Fibroblast of lung (primary cell): ENCODE results near the gene AK8. TPM values are rescaled to one million over a fixed set of nuclear protein-coding genes. Genes with fewer than 3 reads are reported as not detected.

Experiments
- DNase-seq, 2 donors: peaks; one replicate each; pipeline versions ENCODE4 v3.0.0 to v3.0.0-alpha.2; 2010; ENCODE audit warnings: low read depth in 2 of 2
- H2AFZ ChIP-seq: 2 replicates; pipeline ENCODE4 v1.5.1; 2012; ENCODE audit warnings: low read length, control low read depth, inconsistent platforms
- H3K27ac ChIP-seq: 2 replicates; pipeline ENCODE4 v1.5.1; 2011; ENCODE audit warnings: low read length, control low read depth; ENCODE audit not compliant: insufficient read depth
- H3K27me3 ChIP-seq: 2 replicates; pipeline ENCODE4 v1.5.1; 2011; ENCODE audit warnings: mild to moderate bottlenecking, low read length; ENCODE audit not compliant: control insufficient read depth, insufficient read depth
- H3K36me3 ChIP-seq: 2 replicates; pipeline ENCODE4 v1.5.1; 2011; ENCODE audit warnings: low read length; ENCODE audit not compliant: control insufficient read depth, insufficient read depth
- H3K4me1 ChIP-seq: 2 replicates; pipeline ENCODE4 v1.5.1; 2011; ENCODE audit warnings: low read length; ENCODE audit not compliant: control insufficient read depth, insufficient read depth; ENCODE audit errors: extremely low read depth
- H3K4me2 ChIP-seq: 2 replicates; pipeline ENCODE4 v1.5.1; 2011; ENCODE audit warnings: low read length, control low read depth; ENCODE audit not compliant: insufficient read depth; ENCODE audit errors: extremely low read depth
- H3K4me3 ChIP-seq, 4 experiments: fragments of 200-600 bp in 1 of 4; sonication (generic) in 1 of 4; replicated peaks in 1 of 4; 2 replicates each; pipeline ENCODE4 v1.5.1; 2011 to 2016; ENCODE audit warnings: low read length in 4 of 4, low read depth in 3 of 4, mild to moderate bottlenecking in 3 of 4, control low read depth in 2 of 4, inconsistent platforms in 1 of 4, mixed read lengths in 1 of 4; ENCODE audit not compliant: insufficient read depth in 1 of 4; ENCODE audit errors: control extremely low read depth in 1 of 4
- H3K79me2 ChIP-seq: 2 replicates; pipeline ENCODE4 v1.5.1; 2012; ENCODE audit warnings: mild to moderate bottlenecking, low read length, inconsistent platforms; ENCODE audit not compliant: control insufficient read depth, insufficient read depth
- H3K9ac ChIP-seq: 2 replicates; pipeline ENCODE4 v1.5.1; 2011; ENCODE audit warnings: mild to moderate bottlenecking, low read length, control low read depth; ENCODE audit not compliant: insufficient read depth
- H3K9me3 ChIP-seq: 2 replicates; pipeline ENCODE4 v1.5.1; 2012; ENCODE audit warnings: low read depth, low read length; ENCODE audit not compliant: control insufficient read depth, insufficient read depth
- H4K20me1 ChIP-seq: 2 replicates; pipeline ENCODE4 v1.5.1; 2011; ENCODE audit warnings: low read length; ENCODE audit not compliant: control insufficient read depth, insufficient read depth; ENCODE audit errors: extremely low read depth
- CTCF ChIP-seq, 2 donors: IDR thresholded peaks in 1 of 2; conservative IDR thresholded peaks in 1 of 2; 1 replicate in 1 of 2; 2 replicates in 1 of 2; pipeline ENCODE4 v1.5.1; 2011 to 2012; ENCODE audit warnings: low read length in 2 of 2, control low read depth in 1 of 2, inconsistent platforms in 1 of 2, low read depth in 1 of 2, mild to moderate bottlenecking in 1 of 2
- EZH2 ChIP-seq: IDR thresholded peaks from 2 replicates; pipeline ENCODE4 v1.5.1; 2012; ENCODE audit warnings: low read length, control low read depth, mild to moderate bottlenecking; ENCODE audit errors: missing control alignments
- polyA plus RNA-seq, 2 donors: library from polyadenylated mRNA; depleted of rRNA in 1 of 2; stranded (reverse) in 1 of 2; unstranded in 1 of 2; fragments of >200 nt; gene quantifications; 2 replicates each; pipeline ENCODE4 v1.2.1, GENCODE V29; 2011 to 2012; ENCODE audit warnings: missing spikeins in 1 of 2
- total RNA-seq: library from RNA; depleted of rRNA; stranded (reverse); fragments of >200 nt; gene quantifications from 2 replicates; pipeline ENCODE4 v1.2.1, GENCODE V29; 2014

Gene AK8
- total and polyA plus RNA-seq, 2 donors (not counting 1 experiment from before 2014, with no cell fraction given), result 0.17 to 0.50 TPM

GRCh38 chr9:132846918-132847515 is 31.1 kb downstream of the AK8 start:
- H3K4me3 ChIP-seq, result no peak overlapping the region
- no peaks in the 10 kb centered on the region for H3K79me2 ChIP-seq
- H3K9ac ChIP-seq, result no peak overlapping the region
- H3K9me3 ChIP-seq, result no peaks in the 10 kb centered on the region
- no peaks in the 10 kb centered on the region for H3K4me1 ChIP-seq
- TF ChIP-seq EZH2, result no peak
- no peak for TF ChIP-seq CTCF (conservative IDR thresholded peaks at IDR 0.05 in 1 of 2, IDR thresholded peaks at IDR 0.05 in 1 of 2; ENCODE audit: low read depth in 1 of 2, low read length in 2 of 2)
- H4K20me1 ChIP-seq, result no peaks in the 10 kb centered on the region
- no peak overlapping the region for H3K4me2 ChIP-seq
- H2AFZ ChIP-seq, result no peak overlapping the region
- H3K27ac ChIP-seq, result no peak overlapping the region
- H3K36me3 ChIP-seq, result no peaks in the 10 kb centered on the region
- H3K27me3 ChIP-seq, result no peaks in the 10 kb centered on the region
- DNase-seq, result no peak

GRCh38 chr9:132846109-132846917 is 31.8 kb downstream of the AK8 start:
- no peaks in the 10 kb centered on the region for H3K36me3 ChIP-seq
- no peak for DNase-seq
- TF ChIP-seq CTCF (conservative IDR thresholded peaks at IDR 0.05 in 1 of 2, IDR thresholded peaks at IDR 0.05 in 1 of 2; ENCODE audit: low read depth in 1 of 2, low read length in 2 of 2), result no peak
- TF ChIP-seq EZH2, result no peak
- H3K4me3 ChIP-seq, result no peak overlapping the region
- H2AFZ ChIP-seq, result no peak overlapping the region
- H3K9me3 ChIP-seq, result no peaks in the 10 kb centered on the region
- no peaks in the 10 kb centered on the region for H3K4me1 ChIP-seq
- H3K27me3 ChIP-seq, result no peaks in the 10 kb centered on the region
- no peak overlapping the region for H3K9ac ChIP-seq
- H3K27ac ChIP-seq, result no peak overlapping the region
- H3K4me2 ChIP-seq, result no peak overlapping the region
- H4K20me1 ChIP-seq, result no peaks in the 10 kb centered on the region
- H3K79me2 ChIP-seq, result no peaks in the 10 kb centered on the region

GRCh38 chr9:132842124-132843044 is 35.7 kb downstream of the AK8 start:
- H2AFZ ChIP-seq, result no peak overlapping the region
- no peak overlapping the region for H3K27ac ChIP-seq
- no peaks in the 10 kb centered on the region for H3K36me3 ChIP-seq
- DNase-seq, result no peak
- H3K27me3 ChIP-seq, result no peaks in the 10 kb centered on the region
- no peak overlapping the region for H3K4me3 ChIP-seq
- TF ChIP-seq EZH2, result no peak
- no peak for TF ChIP-seq CTCF (conservative IDR thresholded peaks at IDR 0.05 in 1 of 2, IDR thresholded peaks at IDR 0.05 in 1 of 2; ENCODE audit: low read depth in 1 of 2, low read length in 2 of 2)
- no peaks in the 10 kb centered on the region for H3K79me2 ChIP-seq
- H3K4me1 ChIP-seq, result no peaks in the 10 kb centered on the region
- H3K4me2 ChIP-seq, result no peak overlapping the region
- H3K9ac ChIP-seq, result no peak overlapping the region
- no peaks in the 10 kb centered on the region for H3K9me3 ChIP-seq
- no peaks in the 10 kb centered on the region for H4K20me1 ChIP-seq
